Naive thymus-derived CD8-positive, alpha-beta T cell (primary cell): ENCODE measurements around the gene IST1. TPM values are rescaled to one million over a fixed set of nuclear protein-coding genes. Genes with fewer than 3 reads are reported as not detected.

Source experiments
- ATAC-seq, 2 donors: fragments of 150-1000 bp; cut with Tn5 transposase in 1 of 2; sonication (Bioruptor Pico), chemical (Tn5 transposase) in 1 of 2; 1 replicate in 1 of 2; 2 replicates in 1 of 2; pipeline ENCODE4 v1.10.0; 2021; ENCODE audit warnings: mild to moderate bottlenecking in 2 of 2, moderate library complexity in 2 of 2
- POLR2A ChIA-PET: fragments of 350-600 bp; sonication (Branson Sonifier 250); formaldehyde crosslinking; loops from one replicate; lab custom pipeline; 2021; ENCODE audit warnings: antibody characterized with exemption; lab: Charles Lee
- DNase-seq, 10 donors: peaks; one replicate each; pipeline versions ENCODE4 v3.0.0 to v3.0.0-alpha.2; 2020 to 2022
- H3K27ac Mint-ChIP-seq, 10 donors: one replicate each; pipeline ENCODE4 v1.8.0; 2020 to 2022; ENCODE audit warnings: mild to moderate bottlenecking in 10 of 10, mixed read lengths in 10 of 10, moderate library complexity in 4 of 10, inconsistent platforms in 1 of 10
- H3K27me3 Mint-ChIP-seq, 5 donors: one replicate each; pipeline ENCODE4 v1.8.0; 2021 to 2022; ENCODE audit warnings: mixed read lengths in 5 of 5
- H3K36me3 Mint-ChIP-seq, 3 donors: one replicate each; pipeline ENCODE4 v1.8.0; 2020 to 2022; ENCODE audit warnings: mixed read lengths in 3 of 3, mild to moderate bottlenecking in 2 of 3, inconsistent platforms in 1 of 3
- H3K4me1 Mint-ChIP-seq, 4 donors: one replicate each; pipeline ENCODE4 v1.8.0; 2021 to 2022; ENCODE audit warnings: mixed read lengths in 4 of 4
- H3K4me3 Mint-ChIP-seq, 10 donors: one replicate each; pipeline ENCODE4 v1.8.0; 2020 to 2022; ENCODE audit warnings: mild to moderate bottlenecking in 10 of 10, mixed read lengths in 10 of 10, moderate library complexity in 6 of 10, inconsistent platforms in 1 of 10
- H3K9me3 Mint-ChIP-seq, 9 donors: one replicate each; pipeline ENCODE4 v1.8.0; 2020 to 2022; ENCODE audit warnings: mixed read lengths in 9 of 9, mild to moderate bottlenecking in 3 of 9, inconsistent platforms in 1 of 9, moderate library complexity in 1 of 9
- polyA plus RNA-seq, 3 donors: library from polyadenylated mRNA; unstranded; fragments of 300-500 nt; fragmentation: Illumina TruSeq; gene quantifications; one replicate each; pipeline ENCODE4 v1.2.3, GENCODE V29; 2021
- total RNA-seq, 8 experiments: library from RNA in 2 of 8; stranded (reverse) in 2 of 8; gene quantifications; one replicate each; pipeline ENCODE4 v1.2.3 and lab custom pipeline; 2021 to 2026

The IST1 gene
- 100 to 1,000 TPM; 270 to 298 TPM for total RNA-seq
- 100 to 1,000 TPM; 115 to 161 (median 115) TPM for polyA plus RNA-seq
- total RNA-seq (lab: John Stamatoyannopoulos, UW): 152 to 266 (median 207) reads per million in 6 experiments

- Mint-ChIP-seq H3K36me3 (peaks cover 0 to 3% (median 0%) of the 10 kb centered on the region in 3 donors), H3K4me1 (peaks cover 11 to 45% (median 29%) of the 10 kb centered on the region in 4 donors)
- POLR2A ChIA-PET: interaction anchor here (0.6 to 5.6 kb wide), 13 partner anchors 8 to 117 kb away, joined by 3 to 121 read pairs (median 4); partner anchors contain the start of genes AP1G1 and ZNF821
Measured at GRCh38 chr16:71894921-71895678, at the start of gene IST1. Gene IST1 (plus strand): TSS chr16:71895531. CDS start chr16:71915641, 20,110 bp downstream.

DNA sequence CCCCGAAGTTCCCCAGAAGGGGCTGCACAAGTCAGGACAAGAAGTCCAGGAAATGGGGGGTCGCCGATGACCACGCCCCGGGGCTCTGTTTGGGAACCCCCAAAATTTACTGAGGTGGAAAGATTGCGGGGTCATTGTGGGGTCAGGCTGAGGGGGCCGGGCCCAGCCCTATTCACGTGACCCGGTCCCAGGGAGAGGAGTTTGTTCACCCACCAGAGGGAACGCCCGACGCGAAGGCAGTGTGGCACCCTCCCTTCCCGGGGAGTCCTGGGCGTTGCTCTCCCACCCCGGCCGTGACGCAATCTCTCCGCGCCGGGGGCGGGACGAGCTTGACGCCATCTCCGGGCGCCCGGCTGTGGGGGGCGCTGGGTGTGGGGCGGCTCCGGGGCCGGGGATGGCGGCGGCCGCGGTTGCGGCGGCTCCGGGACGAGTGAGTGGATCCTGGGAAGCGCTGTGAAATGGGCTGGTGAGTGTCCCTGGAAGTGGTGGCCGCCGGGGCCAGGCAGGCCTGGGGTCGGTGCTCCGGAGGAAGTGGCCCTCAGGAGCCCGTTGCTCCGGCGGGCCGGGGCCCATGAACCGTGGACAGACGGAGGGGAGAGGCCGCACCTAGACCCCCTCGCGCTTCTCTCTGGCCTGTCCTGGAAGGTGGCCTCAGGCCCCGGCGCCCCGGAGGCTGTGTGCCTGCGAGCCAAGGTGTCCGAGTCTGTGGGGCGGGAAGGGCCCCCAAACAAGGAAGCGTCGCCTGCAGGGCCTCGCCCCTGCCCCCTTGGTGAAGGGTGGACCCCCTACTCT is 49.5 kb upstream of the IST1 start, which contains the start of gene ATXN1L:
Gene ATXN1L (plus strand): TSS at position 338 of the 792 bp plus-strand sequence. CDS start 3,765 bp downstream, outside the sequence.
- POLR2A ChIA-PET: interaction anchor here (0.7 to 3.9 kb wide), 10 partner anchors 26 to 53 kb away, joined by 3 to 35 read pairs (median 6); partner anchors contain the start of genes AP1G1, IST1 and ZNF821

More at GRCh38 chr16:71894921-71895678, at the start of gene IST1:
- peak within 1 kb of the TSS; percentile 94 to 98 (median 97) for H3K27ac Mint-ChIP-seq
- DNase-seq: peak; percentile 93 to 99 (median 98)
- H3K27me3 Mint-ChIP-seq: no peaks in the 10 kb centered on the region
- peak within 1 kb of the TSS; percentile 95 to 98 (median 96) for H3K4me3 Mint-ChIP-seq
- ATAC-seq: peak; percentile 88 to 89
- H3K9me3 Mint-ChIP-seq: no peaks in the 10 kb centered on the region

GRCh38 chr16:71846431-71846830 is 48.9 kb upstream of the IST1 start:
- DNase-seq (peak in 4 of 10 donors; percentile 7 to 23 (median 17)), ATAC-seq (no peak)
- Mint-ChIP-seq H3K27ac (peak overlapping the region; percentile 68 to 98 (median 90)), H3K4me3 (peak overlapping the region; percentile 83 to 96 (median 92)), H3K9me3 (no peaks in the 10 kb centered on the region), H3K36me3 (peaks cover 0 to 37% (median 14%) of the 10 kb centered on the region in 3 donors), H3K27me3 (no peaks in the 10 kb centered on the region), H3K4me1 (peaks cover 15 to 49% (median 44%) of the 10 kb centered on the region in 4 donors)
- POLR2A ChIA-PET: interaction anchor here (0.6 to 3.9 kb wide), 10 partner anchors 26 to 54 kb away, joined by 3 to 35 read pairs (median 6); partner anchors contain the start of genes AP1G1, IST1 and ZNF821

More for the DNA sequence above, 49.5 kb upstream of the IST1 start, which contains the start of gene ATXN1L:
- Mint-ChIP-seq H3K4me1 (peaks cover 15 to 47% (median 41%) of the 10 kb centered on the region in 4 donors), H3K36me3 (peaks cover 0 to 33% (median 12%) of the 10 kb centered on the region in 3 donors), H3K4me3 (peak within 1 kb of the TSS; percentile 90 to 96 (median 92)), H3K27me3 (no peaks in the 10 kb centered on the region), H3K9me3 (no peaks in the 10 kb centered on the region), H3K27ac (peak within 1 kb of the TSS; percentile 92 to 99 (median 98))
- ATAC-seq (peak; percentile 95 to 97), DNase-seq (peak; percentile 88 to 97 (median 95))

- ATAC-seq: no peak
- POLR2A ChIA-PET: interaction anchor here (1.2 to 3.9 kb wide), 3 partner anchors 36 to 49 kb away, joined by 5 to 35 read pairs (median 24); partner anchors contain the start of genes AP1G1, IST1 and ZNF821
- Mint-ChIP-seq H3K4me3 (peak overlapping the region; percentile 83 to 96 (median 92)), H3K36me3 (peaks cover 0 to 44% (median 15%) of the 10 kb centered on the region in 3 donors), H3K27ac (peak overlapping the region; percentile 68 to 98 (median 90)), H3K9me3 (no peaks in the 10 kb centered on the region), H3K27me3 (no peaks in the 10 kb centered on the region), H3K4me1 (peaks cover 15 to 55% (median 45%) of the 10 kb centered on the region in 4 donors)
- DNase-seq: no peak
Measured at GRCh38 chr16:71847096-71847495, 48.2 kb upstream of the IST1 start.

DNA sequence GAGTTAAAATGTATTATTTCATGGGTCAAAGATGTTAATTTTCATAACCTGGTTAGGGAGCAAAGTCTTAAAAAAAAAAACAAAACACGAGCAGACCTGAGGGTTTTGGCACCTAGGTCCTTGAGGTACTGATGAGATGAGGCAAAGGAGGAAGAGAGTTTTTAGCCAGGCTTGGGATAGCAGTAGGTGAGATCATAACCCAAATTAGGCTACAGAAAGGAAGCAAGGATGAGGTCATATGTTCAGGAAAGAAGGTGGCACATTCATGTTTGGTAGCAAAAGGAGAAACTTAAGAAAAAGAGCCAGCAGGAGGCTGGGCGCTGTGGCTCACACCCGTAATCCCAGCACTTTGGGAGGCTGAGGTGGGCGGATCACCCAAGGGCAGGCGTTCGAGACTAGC is 46.7 kb upstream of the IST1 start:
- ATAC-seq (no peak), DNase-seq (no peak)
- POLR2A ChIA-PET: interaction anchor here (1.0 kb wide), 1 partner anchor 34 kb away, joined by 9 read pairs; no protein-coding TSS in a partner anchor
- Mint-ChIP-seq H3K4me1 (peaks cover 17 to 70% (median 55%) of the 10 kb centered on the region in 4 donors), H3K27me3 (no peaks in the 10 kb centered on the region), H3K27ac (peak overlapping the region in 2 of 10 donors; percentile 67 to 80), H3K4me3 (peak overlapping the region in 1 of 10 donors; percentile 52), H3K36me3 (peaks cover 0 to 58% (median 15%) of the 10 kb centered on the region in 3 donors), H3K9me3 (no peaks in the 10 kb centered on the region)

DNA sequence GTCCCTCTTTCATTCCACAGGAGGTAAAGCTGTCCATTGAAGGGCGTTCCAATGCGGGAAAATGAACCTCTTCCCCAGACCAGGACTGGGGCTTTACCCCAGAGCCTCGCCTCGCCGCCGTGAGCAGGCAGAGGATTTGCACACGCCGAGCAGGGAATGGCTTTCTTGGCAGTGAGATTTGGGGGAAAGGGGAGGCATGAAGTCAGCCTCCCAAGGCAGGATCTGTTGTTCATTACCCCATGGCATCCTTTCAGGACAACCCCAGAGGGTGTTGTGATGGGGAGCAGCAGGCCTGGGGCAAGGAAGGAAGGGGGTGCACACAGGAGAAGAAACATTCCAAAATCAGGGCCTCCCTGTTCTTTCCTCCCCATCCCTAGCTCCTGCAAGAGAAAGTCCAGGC is 43.6 kb upstream of the IST1 start:
- POLR2A ChIA-PET: interaction anchor here (1.1 kb wide), 1 partner anchor 31 kb away, joined by 3 read pairs; no protein-coding TSS in a partner anchor
- Mint-ChIP-seq H3K27ac (peak overlapping the region in 4 of 10 donors; percentile 19 to 44 (median 43)), H3K27me3 (no peaks in the 10 kb centered on the region), H3K9me3 (no peaks in the 10 kb centered on the region), H3K4me1 (peaks cover 35 to 90% (median 71%) of the 10 kb centered on the region in 4 donors), H3K36me3 (peaks cover 0 to 75% (median 18%) of the 10 kb centered on the region in 3 donors), H3K4me3 (no peak overlapping the region)
- DNase-seq: no peak
- ATAC-seq: no peak

- peaks cover 0 to 75% (median 18%) of the 10 kb centered on the region in 3 donors for H3K36me3 Mint-ChIP-seq
- DNase-seq (no peak), ATAC-seq (no peak)
- H3K27ac Mint-ChIP-seq: peak overlapping the region in 5 of 10 donors; percentile 19 to 50 (median 43)
- H3K4me3 Mint-ChIP-seq: peak overlapping the region in 1 of 10 donors; percentile 20
- no peaks in the 10 kb centered on the region for H3K9me3 Mint-ChIP-seq
- no peaks in the 10 kb centered on the region for H3K27me3 Mint-ChIP-seq
- POLR2A ChIA-PET: interaction anchor here (1.1 kb wide), 1 partner anchor 31 kb away, joined by 3 read pairs; no protein-coding TSS in a partner anchor
- peaks cover 31 to 88% (median 71%) of the 10 kb centered on the region in 4 donors for H3K4me1 Mint-ChIP-seq
Measured at GRCh38 chr16:71852158-71852557, 43.2 kb upstream of the IST1 start.

DNA sequence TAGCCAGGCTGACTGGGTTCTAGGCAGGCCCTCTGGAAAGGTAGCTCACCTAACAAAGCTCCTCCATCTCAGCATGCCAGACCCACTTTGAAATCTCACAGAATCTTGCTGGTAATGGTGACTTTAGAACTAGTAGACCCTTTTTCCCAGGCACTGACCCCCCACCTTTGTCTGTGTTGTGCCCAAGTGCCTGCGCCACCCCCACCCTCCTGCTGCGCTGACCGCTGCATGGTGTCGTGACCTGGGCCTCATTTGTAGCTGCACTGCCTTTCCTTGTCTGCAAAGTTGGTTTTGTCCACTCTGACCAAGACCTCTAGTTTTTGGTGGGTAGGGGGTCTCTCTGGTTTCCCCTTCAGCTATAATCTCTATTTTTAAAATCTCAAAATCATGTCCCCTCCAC is 42.8 kb upstream of the IST1 start:
- H3K4me1 Mint-ChIP-seq: peaks cover 31 to 84% (median 69%) of the 10 kb centered on the region in 4 donors
- peaks cover 0 to 75% (median 18%) of the 10 kb centered on the region in 3 donors for H3K36me3 Mint-ChIP-seq
- POLR2A ChIA-PET: no interaction called here
- H3K27me3 Mint-ChIP-seq: no peaks in the 10 kb centered on the region
- DNase-seq (no peak), ATAC-seq (no peak)
- H3K27ac Mint-ChIP-seq: peak overlapping the region in 4 of 10 donors; percentile 15 to 50 (median 38)
- peak overlapping the region in 1 of 10 donors; percentile 20 for H3K4me3 Mint-ChIP-seq
- no peaks in the 10 kb centered on the region for H3K9me3 Mint-ChIP-seq

DNA sequence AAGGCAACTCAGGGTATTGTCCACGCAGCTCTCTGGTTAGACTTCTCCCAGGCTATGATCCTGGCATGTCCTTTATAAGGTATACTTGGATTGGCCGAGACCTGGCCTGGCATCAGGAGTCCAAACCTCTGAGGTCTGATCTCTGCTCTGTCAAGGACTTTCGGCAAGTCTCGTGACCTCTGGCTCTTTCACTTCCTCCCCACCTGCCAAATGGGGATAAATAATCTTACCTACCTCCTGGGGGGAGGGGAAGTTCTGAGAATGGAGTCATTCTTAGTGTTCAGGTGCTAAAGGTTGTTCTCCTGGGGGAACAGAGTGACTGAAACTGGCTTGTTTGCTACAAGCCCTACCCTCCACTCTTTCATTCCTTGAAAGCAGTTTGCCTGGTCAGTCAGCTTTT is 41.9 kb upstream of the IST1 start:
- Mint-ChIP-seq H3K4me3 (peak overlapping the region in 1 of 10 donors; percentile 26), H3K4me1 (peaks cover 30 to 77% (median 61%) of the 10 kb centered on the region in 4 donors), H3K9me3 (no peaks in the 10 kb centered on the region), H3K36me3 (peaks cover 0 to 69% (median 18%) of the 10 kb centered on the region in 3 donors), H3K27me3 (no peaks in the 10 kb centered on the region), H3K27ac (peak overlapping the region in 4 of 10 donors; percentile 25 to 81 (median 40))
- DNase-seq: no peak
- no peak for ATAC-seq
- POLR2A ChIA-PET: no interaction called here

GRCh38 chr16:71854369-71854948 is 40.9 kb upstream of the IST1 start:
- POLR2A ChIA-PET: interaction anchor here (0.6 kb wide), 1 partner anchor 17 kb away, joined by 3 read pairs; no protein-coding TSS in a partner anchor
- no peak for DNase-seq
- no peak for ATAC-seq
- Mint-ChIP-seq H3K9me3 (no peaks in the 10 kb centered on the region), H3K4me1 (peaks cover 29 to 76% (median 58%) of the 10 kb centered on the region in 4 donors), H3K27me3 (no peaks in the 10 kb centered on the region), H3K4me3 (no peak overlapping the region), H3K36me3 (peaks cover 0 to 65% (median 16%) of the 10 kb centered on the region in 3 donors), H3K27ac (peak overlapping the region in 3 of 10 donors; percentile 46 to 67 (median 50))
